HG02970 (cell line): ENCODE results near the gene PLXNA2.

Source experiments
- ATAC-seq: cut with Tn5 transposase; IDR thresholded peaks from one replicate; pipeline ENCODE4 v1.9.1; 2021; ENCODE audit warnings: mild to moderate bottlenecking, moderate library complexity, moderate number of reproducible peaks; ENCODE audit not compliant: unreplicated experiment, low FRiP score

Gene PLXNA2

GRCh38 chr1:208183977-208184911 is 59.9 kb downstream of the PLXNA2 start:
- no peak for ATAC-seq

GRCh38 chr1:208182880-208183645 is 61.1 kb downstream of the PLXNA2 start:
- no peak for ATAC-seq

- no peak for ATAC-seq
Observed at GRCh38 chr1:208181364-208181763, 62.8 kb downstream of the PLXNA2 start.

- ATAC-seq, result no peak
Observed at GRCh38 chr1:208180421-208180820, 63.8 kb downstream of the PLXNA2 start.

- ATAC-seq, result no peak
Observed at GRCh38 chr1:208179961-208180409, 64.2 kb downstream of the PLXNA2 start.

- ATAC-seq, result no peak
Observed at GRCh38 chr1:208179263-208179816, 64.8 kb downstream of the PLXNA2 start.

GRCh38 chr1:208178091-208178529 is 66.1 kb downstream of the PLXNA2 start:
- no peak for ATAC-seq

- ATAC-seq, result no peak
Observed at GRCh38 chr1:208177656-208178055, 66.5 kb downstream of the PLXNA2 start.

GRCh38 chr1:208176649-208177048 is 67.5 kb downstream of the PLXNA2 start:
- ATAC-seq, result no peak

- no peak for ATAC-seq
Observed at GRCh38 chr1:208175508-208175895, 68.7 kb downstream of the PLXNA2 start.

- ATAC-seq, result no peak
Observed at GRCh38 chr1:208174731-208175507, 69.3 kb downstream of the PLXNA2 start.

GRCh38 chr1:208174200-208174599 is 70.0 kb downstream of the PLXNA2 start:
- ATAC-seq, result no peak

- no peak for ATAC-seq
Observed at GRCh38 chr1:208173749-208174148, 70.4 kb downstream of the PLXNA2 start.

- no peak for ATAC-seq
Observed at GRCh38 chr1:208172423-208173145, 71.6 kb downstream of the PLXNA2 start.

- ATAC-seq, result no peak
Observed at GRCh38 chr1:208171616-208172422, 72.4 kb downstream of the PLXNA2 start.

- ATAC-seq, result no peak
Observed at GRCh38 chr1:208170252-208170651, 73.9 kb downstream of the PLXNA2 start.

- no peak for ATAC-seq
Observed at GRCh38 chr1:208169081-208169879, 74.9 kb downstream of the PLXNA2 start.

- no peak for ATAC-seq
Observed at GRCh38 chr1:208167261-208167869, 76.8 kb downstream of the PLXNA2 start.
